K562 (cell line): ENCODE measurements around the gene ARSA. TPM values are rescaled to one million over a fixed set of nuclear protein-coding genes. Genes with fewer than 3 reads are reported as not detected.

Source experiments
- ATF1 ChIP-seq, 2 experiments: fragments of 450-650 bp in 1 of 2; IDR thresholded peaks; 2 replicates each; pipeline ENCODE4 v1.6.1; 2016; ENCODE audit warnings: missing compliant biosample characterization in 1 of 2, missing genetic modification characterization in 1 of 2
- BHLHE40 ChIP-seq: IDR thresholded peaks from 2 replicates; pipeline ENCODE4 v1.6.1; 2011; ENCODE audit warnings: low read length, improper control_type of control experiment
- BRCA1 ChIP-seq, 2 experiments: fragments of 450-650 bp in 1 of 2; sonication (generic) in 1 of 2; formaldehyde crosslinking in 1 of 2; IDR thresholded peaks; 2 replicates each; pipeline versions ENCODE4 v1.5.0 to v1.6.1; 2017 to 2020; ENCODE audit warnings: mild to moderate bottlenecking in 1 of 2, missing genetic modification reagents in 1 of 2
- BRF1 ChIP-seq: IDR thresholded peaks from 3 replicates; pipeline ENCODE4 v1.6.1; 2011; ENCODE audit warnings: borderline replicate concordance, mild to moderate bottlenecking; ENCODE audit not compliant: insufficient read length; ENCODE audit errors: extremely low read depth
- CBX1 ChIP-seq: sonication (generic); IDR thresholded peaks from 2 replicates; pipeline ENCODE4 v1.6.1; 2016; ENCODE audit warnings: antibody characterized with exemption, low read depth, mild to moderate bottlenecking
- EP400 ChIP-seq: fragments of 450-650 bp; IDR thresholded peaks from 2 replicates; pipeline ENCODE4 v1.6.1; 2017; ENCODE audit warnings: antibody characterized with exemption, mild to moderate bottlenecking, moderate library complexity
- FOXA1 ChIP-seq: fragments of 450-650 bp; IDR thresholded peaks from 2 replicates; pipeline ENCODE4 v1.6.1; 2016; ENCODE audit warnings: mild to moderate bottlenecking, borderline replicate concordance
- FOXP1 ChIP-seq: sonication (generic); formaldehyde crosslinking; IDR thresholded peaks from 2 replicates; pipeline ENCODE4 v1.8.0; 2022; ENCODE audit warnings: mild to moderate bottlenecking, missing genetic modification reagents
- FUS ChIP-seq: fragments of 200-400 bp; formaldehyde crosslinking; optimal IDR thresholded peaks from 2 replicates; pipeline ENCODE3; 2017; ENCODE audit warnings: low read depth, low read length
- GABPA ChIP-seq: fragments of 200-800 bp; sonication (Bioruptor generic); conservative IDR thresholded peaks from 2 replicates; pipeline ENCODE4 v1.6.1; 2016; ENCODE audit warnings: low read depth, missing genetic modification characterization, missing compliant biosample characterization
- HCFC1 ChIP-seq: IDR thresholded peaks from 2 replicates; pipeline ENCODE4 v1.6.1; 2012; ENCODE audit warnings: low read depth, low read length, improper control_type of control experiment
- MECOM ChIP-seq: fragments of 250-450 bp; sonication (Bioruptor Pico); IDR thresholded peaks from 2 replicates; pipeline ENCODE4 v1.8.0; 2022; ENCODE audit warnings: inconsistent platforms
- RB1 ChIP-seq: fragments of 450-650 bp; IDR thresholded peaks from 2 replicates; pipeline ENCODE4 v1.6.1; 2017; ENCODE audit warnings: low read depth, mild to moderate bottlenecking
- RBM34 ChIP-seq: fragments of 200-400 bp; formaldehyde crosslinking; IDR thresholded peaks from 2 replicates; pipeline ENCODE4 v1.6.1; 2018; ENCODE audit warnings: low read length, borderline replicate concordance; ENCODE audit not compliant: insufficient read depth
- SAFB2 ChIP-seq: fragments of 200-400 bp; formaldehyde crosslinking; IDR thresholded peaks from 2 replicates; pipeline ENCODE4 v1.6.1; 2018; ENCODE audit warnings: borderline replicate concordance, low read length, low read depth, moderate library complexity; ENCODE audit not compliant: severe bottlenecking
- SAP30 ChIP-seq: fragments of 200-600 bp; sonication (generic); IDR thresholded peaks from 2 replicates; pipeline ENCODE4 v1.6.1; 2012; ENCODE audit warnings: borderline replicate concordance, low read depth, mild to moderate bottlenecking, moderate library complexity, low read length, control low read depth, inconsistent platforms; ENCODE audit not compliant: insufficient read depth, poor library complexity, severe bottlenecking
- SMAD4 ChIP-seq: fragments of 250-450 bp; sonication (Bioruptor Pico); conservative IDR thresholded peaks from 2 replicates; pipeline ENCODE4 v1.8.0; 2021; ENCODE audit warnings: inconsistent platforms, mild to moderate bottlenecking, moderate library complexity
- polyA plus RNA-seq, 8 experiments: library from polyadenylated mRNA; depleted of rRNA in 4 of 8; stranded (reverse) in 5 of 8; unstranded in 3 of 8; fragments of >200 nt; fragmentation: Nextera tagmentation in 2 of 8; fragmentation: Illumina TruSeq in 1 of 8; extraction: Ambion mirVana in 2 of 8; extraction: Trizol in 1 of 8; gene quantifications; 2 replicates each; pipeline versions ENCODE4 v1.2.1 to v1.2.3, GENCODE V29; 2011 to 2014; ENCODE audit warnings: inconsistent platforms in 1 of 8, missing spikeins in 1 of 8
- total RNA-seq, 7 experiments: library from RNA; depleted of rRNA in 6 of 7; stranded (reverse); fragments of >200 nt in 6 of 7; fragmentation: Illumina TruSeq in 2 of 7; extraction: Trizol in 2 of 7; gene quantifications; 2 replicates each; pipeline versions ENCODE4 v1.2.1 to v1.2.3, GENCODE V29; 2011 to 2021; ENCODE audit warnings: low replicate concordance in 1 of 7
- TF ChIP-seq, protein P1 (sequence below): sonication (generic); formaldehyde crosslinking; IDR thresholded peaks from 2 replicates; pipeline ENCODE4 v1.5.0; 2020; ENCODE audit warnings: missing genetic modification reagents
- TF ChIP-seq, protein P2 (sequence below): sonication (generic); formaldehyde crosslinking; IDR thresholded peaks from 2 replicates; pipeline ENCODE4 v1.9.0; 2022; ENCODE audit warnings: mild to moderate bottlenecking, missing genetic modification reagents
- TF ChIP-seq, protein P3 (sequence below): sonication (generic); IDR thresholded peaks from 2 replicates; pipeline ENCODE4 v1.6.1; 2016
- TF ChIP-seq, protein P4 (sequence below): fragments of 450-650 bp; conservative IDR thresholded peaks from 2 replicates; pipeline ENCODE4 v1.6.1; 2016; ENCODE audit warnings: missing genetic modification characterization, low read depth, mild to moderate bottlenecking, control low read depth, missing compliant biosample characterization
- TF ChIP-seq, protein P5 (sequence below): fragments of 200-800 bp; sonication (Bioruptor generic); IDR thresholded peaks from 2 replicates; pipeline ENCODE4 v1.6.1; 2017; ENCODE audit warnings: missing genetic modification characterization, missing compliant biosample characterization

The ARSA gene
- total and polyA plus RNA-seq, 9 of the 15 experiments (the other 6 are each of a cell fraction or from before 2014, with no cell fraction given): 0.32 to 10.9 (median 1.8) TPM; not detected in 1

DNA sequence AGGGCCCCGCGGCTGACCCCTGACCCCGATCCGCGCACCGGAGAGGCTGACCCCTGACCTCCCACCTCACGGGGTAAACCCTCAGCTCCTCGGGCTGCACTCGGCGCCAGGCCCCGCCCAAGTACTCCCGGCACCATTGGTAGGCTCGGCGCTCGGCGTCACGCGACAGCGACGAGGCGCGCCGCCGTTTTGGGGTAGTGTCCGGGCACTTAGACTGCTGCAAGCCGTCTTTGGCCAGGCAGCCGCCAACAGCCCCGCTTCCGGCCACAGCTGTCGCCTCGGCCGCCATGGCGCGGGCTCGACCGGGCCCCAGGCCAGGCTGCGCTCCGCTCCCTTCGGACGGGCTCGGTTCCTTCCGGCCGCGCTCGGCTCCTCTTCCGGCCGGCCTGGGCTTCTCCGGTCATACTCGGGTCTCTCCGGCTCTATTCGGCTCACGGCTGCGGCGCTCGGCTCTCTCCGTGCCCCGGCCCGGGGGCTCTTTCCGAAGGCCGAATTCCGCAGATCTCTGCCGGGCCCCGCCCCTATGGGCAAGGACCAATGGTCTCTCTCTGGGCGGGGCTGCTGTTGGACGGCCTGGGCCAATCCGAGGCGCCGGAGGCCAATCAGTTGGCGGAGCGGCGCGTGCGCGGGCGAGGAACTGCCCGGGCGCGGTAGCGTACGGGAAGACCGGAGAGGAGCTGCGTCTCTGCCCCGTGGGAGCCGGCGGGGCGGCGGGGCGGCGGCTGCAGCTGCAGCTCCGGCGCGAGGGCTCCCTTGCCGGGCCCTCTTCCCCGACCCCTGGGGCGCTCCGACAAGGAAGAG is 45.3 kb downstream of the ARSA start, which contains the start of gene CHKB (continued):
- TF ChIP-seq, protein P1, sequence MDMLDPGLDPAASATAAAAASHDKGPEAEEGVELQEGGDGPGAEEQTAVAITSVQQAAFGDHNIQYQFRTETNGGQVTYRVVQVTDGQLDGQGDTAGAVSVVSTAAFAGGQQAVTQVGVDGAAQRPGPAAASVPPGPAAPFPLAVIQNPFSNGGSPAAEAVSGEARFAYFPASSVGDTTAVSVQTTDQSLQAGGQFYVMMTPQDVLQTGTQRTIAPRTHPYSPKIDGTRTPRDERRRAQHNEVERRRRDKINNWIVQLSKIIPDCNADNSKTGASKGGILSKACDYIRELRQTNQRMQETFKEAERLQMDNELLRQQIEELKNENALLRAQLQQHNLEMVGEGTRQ (CRISPR knock-in tag): peak; percentile 8; the same call in 1 of the 2 replicates
- TF ChIP-seq RBM34 (peak; percentile 82; the same call in 1 of the 2 replicates), ATF1 (CRISPR knock-in tag; IDR thresholded peaks at IDR 0.05) (peak; percentile 69), ATF1 (tag; IDR thresholded peaks at IDR 0.05) (peak; percentile 82), GABPA (tag) (peak; percentile 79), CBX1 (peak; percentile 60; the same call in 1 of the 2 replicates), BRCA1 (IDR thresholded peaks at IDR 0.05) (no peak), BRCA1 (CRISPR knock-in tag; IDR thresholded peaks at IDR 0.05) (no peak), BRF1 (no peak), RB1 (peak; percentile 68), SAFB2 (no peak), BHLHE40 (peak; percentile 68), FOXP1 (no peak), MECOM (CRISPR knock-in tag) (no peak), FUS (no peak), HCFC1 (0 out of 2 replicates have a peak, but pooled peaks have one; percentile 41), SMAD4 (peak; percentile 48; the same call in 1 of the 2 replicates), SAP30 (peak; percentile 43), FOXA1 (no peak), EP400 (peak; percentile 56; the same call in 1 of the 2 replicates)
- TF ChIP-seq, protein P2, sequence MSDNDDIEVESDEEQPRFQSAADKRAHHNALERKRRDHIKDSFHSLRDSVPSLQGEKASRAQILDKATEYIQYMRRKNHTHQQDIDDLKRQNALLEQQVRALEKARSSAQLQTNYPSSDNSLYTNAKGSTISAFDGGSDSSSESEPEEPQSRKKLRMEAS (CRISPR knock-in tag): peak; percentile 70
- TF ChIP-seq, protein P3, sequence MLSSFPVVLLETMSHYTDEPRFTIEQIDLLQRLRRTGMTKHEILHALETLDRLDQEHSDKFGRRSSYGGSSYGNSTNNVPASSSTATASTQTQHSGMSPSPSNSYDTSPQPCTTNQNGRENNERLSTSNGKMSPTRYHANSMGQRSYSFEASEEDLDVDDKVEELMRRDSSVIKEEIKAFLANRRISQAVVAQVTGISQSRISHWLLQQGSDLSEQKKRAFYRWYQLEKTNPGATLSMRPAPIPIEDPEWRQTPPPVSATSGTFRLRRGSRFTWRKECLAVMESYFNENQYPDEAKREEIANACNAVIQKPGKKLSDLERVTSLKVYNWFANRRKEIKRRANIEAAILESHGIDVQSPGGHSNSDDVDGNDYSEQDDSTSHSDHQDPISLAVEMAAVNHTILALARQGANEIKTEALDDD: no peak
- TF ChIP-seq, protein P4, sequence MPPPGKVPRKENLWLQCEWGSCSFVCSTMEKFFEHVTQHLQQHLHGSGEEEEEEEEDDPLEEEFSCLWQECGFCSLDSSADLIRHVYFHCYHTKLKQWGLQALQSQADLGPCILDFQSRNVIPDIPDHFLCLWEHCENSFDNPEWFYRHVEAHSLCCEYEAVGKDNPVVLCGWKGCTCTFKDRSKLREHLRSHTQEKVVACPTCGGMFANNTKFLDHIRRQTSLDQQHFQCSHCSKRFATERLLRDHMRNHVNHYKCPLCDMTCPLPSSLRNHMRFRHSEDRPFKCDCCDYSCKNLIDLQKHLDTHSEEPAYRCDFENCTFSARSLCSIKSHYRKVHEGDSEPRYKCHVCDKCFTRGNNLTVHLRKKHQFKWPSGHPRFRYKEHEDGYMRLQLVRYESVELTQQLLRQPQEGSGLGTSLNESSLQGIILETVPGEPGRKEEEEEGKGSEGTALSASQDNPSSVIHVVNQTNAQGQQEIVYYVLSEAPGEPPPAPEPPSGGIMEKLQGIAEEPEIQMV (tag): no peak
- TF ChIP-seq, protein P5, sequence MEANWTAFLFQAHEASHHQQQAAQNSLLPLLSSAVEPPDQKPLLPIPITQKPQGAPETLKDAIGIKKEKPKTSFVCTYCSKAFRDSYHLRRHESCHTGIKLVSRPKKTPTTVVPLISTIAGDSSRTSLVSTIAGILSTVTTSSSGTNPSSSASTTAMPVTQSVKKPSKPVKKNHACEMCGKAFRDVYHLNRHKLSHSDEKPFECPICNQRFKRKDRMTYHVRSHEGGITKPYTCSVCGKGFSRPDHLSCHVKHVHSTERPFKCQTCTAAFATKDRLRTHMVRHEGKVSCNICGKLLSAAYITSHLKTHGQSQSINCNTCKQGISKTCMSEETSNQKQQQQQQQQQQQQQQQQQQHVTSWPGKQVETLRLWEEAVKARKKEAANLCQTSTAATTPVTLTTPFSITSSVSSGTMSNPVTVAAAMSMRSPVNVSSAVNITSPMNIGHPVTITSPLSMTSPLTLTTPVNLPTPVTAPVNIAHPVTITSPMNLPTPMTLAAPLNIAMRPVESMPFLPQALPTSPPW (CRISPR knock-in tag): 0 out of 2 replicates have a peak, but pooled peaks have one; percentile 23
